ENCODE results near the gene MARK3.

The MARK3 gene

GRCh38 chr14:103512701-103513611 lies 127.7 kb downstream of the MARK3 start:
- no peak for DNase-seq (ENCODE audit: low read depth in 2 of 2)

DNA sequence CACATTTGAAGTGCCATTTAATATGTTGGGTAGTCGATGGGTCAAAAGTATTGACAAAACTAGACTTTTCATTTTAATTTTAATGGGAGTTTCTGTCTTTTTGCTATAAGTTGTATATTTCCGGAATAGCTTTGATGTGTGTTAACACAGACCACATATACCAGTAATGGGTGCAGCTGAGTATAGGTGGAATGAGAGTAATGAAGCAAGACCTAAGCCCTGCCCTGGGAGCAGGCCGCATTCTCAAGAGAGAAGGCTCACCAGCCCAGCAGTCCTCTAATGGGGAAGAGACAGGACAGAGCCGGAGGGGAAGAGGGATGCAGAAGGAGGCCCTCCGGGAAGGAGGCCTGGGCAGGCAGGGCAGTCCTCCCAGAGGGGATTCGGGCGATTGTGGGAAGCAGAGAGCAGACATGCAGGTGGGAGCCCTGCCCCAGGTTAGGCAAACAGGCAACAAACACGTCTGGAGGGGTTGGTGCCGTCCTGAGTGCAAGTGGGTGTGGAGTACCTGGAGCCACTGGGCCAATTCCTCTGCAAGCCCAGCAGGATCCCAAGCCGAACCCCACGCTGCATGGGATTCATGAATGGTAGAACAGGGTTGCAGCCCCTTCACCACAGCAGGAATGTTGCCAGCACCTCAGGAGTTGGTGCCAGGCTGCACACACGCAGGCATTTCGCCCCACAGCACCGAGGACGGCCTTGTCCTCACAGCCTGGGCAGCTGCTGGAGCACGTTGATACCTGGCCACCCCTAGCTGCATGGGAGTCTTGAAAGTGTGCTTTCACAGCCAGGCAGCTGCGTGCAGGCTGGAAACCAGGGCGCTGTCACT lies 129.6 kb downstream of the MARK3 start:
- no peak for DNase-seq (ENCODE audit: low read depth in 2 of 2)

DNA sequence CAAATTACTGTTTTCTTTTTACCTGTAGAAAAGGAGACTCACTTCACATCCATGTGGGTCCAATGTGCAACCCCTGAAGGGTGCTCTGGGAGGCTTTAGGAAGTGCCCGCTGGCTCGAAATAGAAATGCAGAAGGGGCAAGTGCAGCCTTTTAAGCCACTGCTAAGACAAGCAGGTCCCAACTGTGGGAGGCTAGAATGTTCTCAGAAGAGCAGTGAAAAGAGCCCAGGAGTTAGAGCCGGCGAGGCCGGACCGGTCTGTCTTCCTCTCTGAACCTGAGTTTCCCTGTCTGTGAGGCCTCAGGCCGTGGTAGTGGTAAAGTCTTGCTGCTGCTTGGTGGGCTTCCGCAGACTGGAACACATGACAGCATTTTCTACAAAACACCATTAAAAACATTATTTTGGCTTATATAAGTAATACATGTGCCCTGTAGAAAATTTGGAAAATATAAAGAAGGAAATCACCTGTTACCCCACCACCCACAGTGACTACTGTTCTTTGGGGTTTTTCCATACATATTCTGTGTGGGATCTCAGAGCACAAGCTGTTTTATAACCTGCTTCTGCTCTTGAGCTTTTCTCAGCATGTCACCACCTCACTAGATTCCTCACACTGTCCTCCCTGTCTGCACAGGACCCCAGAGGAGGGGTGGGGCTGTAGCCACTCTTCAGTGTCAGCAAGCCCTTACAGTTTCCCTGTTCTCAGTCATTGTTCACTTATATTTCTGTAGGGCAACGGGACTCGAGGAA lies 131.4 kb downstream of the MARK3 start:
- DNase-seq (ENCODE audit: low read depth in 2 of 2) = no peak

GRCh38 chr14:103517174-103517566 lies 132.0 kb downstream of the MARK3 start:
- DNase-seq (ENCODE audit: low read depth in 2 of 2) = no peak

GRCh38 chr14:103517721-103518421 lies 132.7 kb downstream of the MARK3 start:
- no peak for DNase-seq (ENCODE audit: low read depth in 2 of 2)

- no peak for DNase-seq (ENCODE audit: low read depth in 2 of 2)
Measured at GRCh38 chr14:103518422-103519042, 133.3 kb downstream of the MARK3 start.

DNA sequence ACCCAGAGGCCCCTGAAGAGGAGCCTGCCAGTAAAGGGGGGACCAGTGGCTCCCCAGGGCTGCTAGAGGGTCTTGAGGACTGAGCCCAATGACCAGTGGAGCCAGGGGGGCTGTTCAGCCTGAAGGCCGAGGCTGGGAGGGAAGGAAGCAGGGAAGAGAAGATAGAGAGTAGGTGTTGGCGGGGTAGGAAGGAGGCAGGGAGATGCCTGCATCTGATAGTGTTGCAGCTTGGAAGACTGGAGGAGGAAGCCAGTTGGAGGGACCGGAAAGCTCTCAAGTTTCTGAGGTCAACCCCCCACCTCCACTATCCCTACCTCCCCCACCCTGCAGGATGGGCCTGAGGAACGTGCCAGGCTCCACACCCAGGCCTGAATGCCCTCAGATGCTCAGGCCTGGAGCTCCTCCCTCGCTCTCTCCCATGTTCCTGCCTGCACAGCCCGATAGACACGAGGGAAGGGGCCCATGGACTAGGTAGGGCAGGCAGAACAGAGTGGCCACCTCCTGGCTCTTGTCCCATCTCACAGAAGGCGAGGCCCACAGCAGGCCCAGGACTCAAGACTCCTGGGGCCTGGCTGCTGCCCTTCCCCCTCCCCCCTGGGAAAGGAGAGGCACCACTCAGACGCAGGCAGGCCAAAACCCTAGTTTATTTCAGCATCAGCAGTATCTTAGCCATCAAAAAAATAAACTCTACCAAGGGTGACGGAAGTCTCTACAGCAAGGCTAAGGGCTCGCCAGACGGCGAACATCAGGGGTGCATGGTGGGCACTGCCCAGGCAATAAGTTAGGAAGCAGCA lies 134.0 kb downstream of the MARK3 start:
- no peak for DNase-seq (ENCODE audit: low read depth in 2 of 2)

DNA sequence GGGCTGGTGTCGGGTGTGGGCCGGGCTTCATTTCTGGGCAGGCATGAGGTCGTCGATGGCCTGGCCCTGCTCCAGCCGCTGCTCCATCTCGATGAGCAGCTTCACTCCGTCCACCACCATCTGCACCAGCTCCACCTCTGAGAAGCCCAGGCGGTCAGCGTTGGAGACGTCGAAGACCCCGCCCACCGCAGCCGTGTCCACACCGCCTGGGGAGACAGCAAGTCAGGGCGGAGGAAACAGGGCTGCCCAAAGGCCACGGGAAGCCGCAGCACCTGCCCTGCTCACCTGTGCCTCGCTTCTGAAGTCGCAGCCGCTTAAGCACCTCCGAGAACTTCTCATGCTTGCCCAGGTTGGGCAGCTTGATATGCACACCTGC lies 134.6 kb downstream of the MARK3 start:
- DNase-seq (ENCODE audit: low read depth in 2 of 2) = no peak

DNA sequence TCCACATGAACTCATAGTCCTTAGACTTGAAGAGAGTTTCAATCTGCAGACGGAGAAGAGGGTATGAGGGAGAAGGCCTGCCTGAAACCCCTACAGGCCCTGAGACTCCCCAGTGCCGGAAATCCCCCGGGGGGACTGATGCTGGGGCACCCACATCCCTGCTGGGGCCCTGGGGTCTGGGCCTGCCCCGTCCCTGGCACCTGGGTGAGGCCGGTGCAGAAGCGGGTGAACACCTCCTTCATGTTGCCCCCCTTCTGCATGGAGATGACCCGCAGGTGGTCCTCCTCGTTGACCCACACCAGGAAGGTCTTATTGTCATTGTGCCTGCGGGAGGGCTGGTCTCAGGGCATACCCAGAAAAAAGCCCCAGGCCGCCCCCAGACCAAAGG lies 135.0 kb downstream of the MARK3 start:
- DNase-seq (ENCODE audit: low read depth in 2 of 2) = no peak

GRCh38 chr14:103520657-103521437 lies 135.6 kb downstream of the MARK3 start:
- DNase-seq (ENCODE audit: low read depth in 2 of 2) = peak; percentile 26 to 65

DNA sequence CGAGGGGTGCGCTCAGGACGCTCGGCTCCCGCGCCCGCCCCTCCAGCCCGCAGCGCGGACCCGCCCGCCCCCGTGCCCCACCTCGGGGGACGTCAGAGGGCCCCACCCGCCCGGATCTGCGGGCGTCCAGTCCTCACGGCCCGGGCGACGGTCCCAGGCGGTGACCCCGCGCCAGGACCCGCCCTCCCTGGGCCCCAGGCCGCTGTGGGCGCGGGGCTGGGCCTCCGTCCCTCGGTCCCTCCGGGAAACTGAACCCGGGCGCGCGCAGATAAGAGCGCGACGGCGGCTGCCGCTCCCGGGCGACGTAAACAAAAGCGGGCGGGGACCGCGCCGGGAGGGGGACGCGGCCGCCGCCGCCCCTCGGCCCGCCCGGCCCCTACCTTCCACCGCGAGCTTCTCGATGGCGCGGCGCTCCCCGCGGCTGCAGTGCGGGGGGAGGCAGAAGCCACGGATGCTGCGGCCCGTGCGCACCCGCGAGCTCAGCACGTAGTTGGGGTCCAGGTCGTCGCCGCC lies 136.3 kb downstream of the MARK3 start:
- no peak for DNase-seq (ENCODE audit: low read depth in 2 of 2)

GRCh38 chr14:103521951-103522563 lies 136.8 kb downstream of the MARK3 start:
- DNase-seq (ENCODE audit: low read depth in 2 of 2) = no peak

DNA sequence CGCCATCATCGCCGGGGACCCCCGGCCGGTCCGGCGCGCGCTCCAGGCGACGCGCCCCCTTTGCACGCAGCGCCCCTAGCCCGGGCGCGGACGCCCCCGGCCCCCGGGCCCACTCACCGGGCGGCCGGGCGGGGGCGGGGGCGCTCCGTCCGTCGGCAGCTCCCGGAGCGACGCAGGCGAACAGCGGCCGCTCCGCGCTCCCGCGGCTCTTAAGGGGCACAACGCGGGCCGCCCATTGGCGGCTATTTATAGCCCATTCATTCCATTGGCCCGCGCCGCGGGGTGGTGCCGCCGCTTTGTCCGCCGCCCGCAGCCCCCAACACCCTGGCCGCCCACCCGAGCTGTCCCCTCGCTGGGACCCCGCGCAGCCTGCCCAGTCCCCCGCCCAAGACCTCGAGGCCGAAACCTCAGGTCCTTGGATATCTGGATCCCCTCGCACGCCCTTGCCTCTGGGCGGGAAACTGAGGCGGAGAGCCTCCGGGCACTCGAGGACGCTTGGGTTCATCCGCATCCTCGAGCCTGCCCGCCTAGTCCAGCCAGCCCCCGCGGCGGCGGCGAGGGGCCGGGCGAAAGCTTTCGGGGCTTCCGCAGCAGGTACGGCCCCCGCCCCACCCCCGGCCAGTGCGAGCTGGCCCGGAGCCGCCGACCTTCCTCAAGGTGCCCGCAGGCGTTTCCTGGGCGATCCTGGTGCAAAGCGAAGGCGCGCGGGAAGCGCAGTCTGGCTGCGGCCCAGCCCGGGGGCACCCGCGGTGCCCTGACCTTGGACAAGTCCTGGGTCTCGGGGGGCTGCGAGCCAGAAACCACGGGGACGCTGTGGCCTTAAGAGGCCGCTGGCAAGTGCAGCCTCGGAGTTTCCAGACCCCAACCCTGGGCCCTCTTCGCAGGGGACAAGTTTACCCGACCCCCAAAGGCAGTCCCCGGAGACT lies 137.7 kb downstream of the MARK3 start, which contains the start of gene CKB:
TSS of gene CKB (minus strand) at position 182 of the 926 bp plus-strand sequence. CDS start 337 bp downstream, outside the sequence.
- DNase-seq (ENCODE audit: low read depth in 2 of 2) = no peak

GRCh38 chr14:103523575-103523954 lies 138.3 kb downstream of the MARK3 start:
- no peak for DNase-seq (ENCODE audit: low read depth in 2 of 2)

- DNase-seq (ENCODE audit: low read depth in 2 of 2) = no peak
Measured at GRCh38 chr14:103524002-103524935, 139.1 kb downstream of the MARK3 start.
